Right lobe of liver (tissue), 4 donors: ENCODE measurements around the gene JUP.

ENCODE experiments used
- POLR2A ChIP-seq: fragments of 450-650 bp; IDR thresholded peaks from one replicate; pipeline ENCODE4 v1.6.1; 2017; ENCODE audit warnings: antibody characterized with exemption, mild to moderate bottlenecking
- TF ChIP-seq, protein P1 (sequence below), 4 donors: fragments of 200-600 bp in 3 of 4; fragments of 450-650 bp in 1 of 4; IDR thresholded peaks; one replicate each; pipeline versions ENCODE4 v1.5.1 to v1.8.0; 2016 to 2022; ENCODE audit warnings: antibody characterized with exemption in 4 of 4, mild to moderate bottlenecking in 2 of 4
- donor health status: DM: no; HTN: no; CAD: no.
- donor health status: DM: no; HTN: no; CAD: no.
- donor health status: DM: no; HTN: yes; CAD: no.

DNA sequence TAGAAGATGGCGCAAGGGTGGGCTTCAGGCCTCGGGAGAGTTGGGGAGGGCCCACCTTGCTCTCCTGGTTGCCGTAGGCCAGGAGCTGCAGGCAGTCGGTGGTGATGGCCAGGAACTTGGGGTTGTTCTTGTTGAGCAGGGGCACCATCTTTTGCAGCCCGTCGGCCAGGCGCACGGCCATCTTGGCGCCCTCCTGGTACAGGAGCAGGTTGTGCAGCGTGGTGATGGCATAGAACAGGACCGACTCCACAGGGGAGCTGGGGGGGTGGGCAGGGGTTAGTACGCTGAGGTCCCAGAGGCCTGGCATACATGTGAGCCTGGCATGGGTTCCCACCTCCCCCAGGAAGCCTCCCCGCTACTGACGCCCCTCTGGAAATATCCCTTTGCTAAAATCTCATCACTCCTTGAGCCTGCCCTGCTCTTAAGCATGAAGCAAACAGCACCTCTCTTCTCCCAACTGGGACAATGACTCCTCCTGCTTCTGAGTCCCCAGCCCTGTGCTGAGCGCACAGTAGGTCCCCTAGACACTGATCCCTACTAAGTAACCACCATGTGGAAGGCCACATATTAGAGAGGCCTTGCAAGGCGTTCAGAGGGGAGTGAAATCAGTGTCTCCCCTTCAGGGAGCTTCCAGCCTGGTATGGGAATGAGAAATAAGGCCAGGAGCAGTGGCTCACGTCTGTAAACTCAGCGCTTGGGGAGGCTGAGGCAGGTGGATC, 19.0 kb downstream of the JUP start:
- TF ChIP-seq, protein P1, sequence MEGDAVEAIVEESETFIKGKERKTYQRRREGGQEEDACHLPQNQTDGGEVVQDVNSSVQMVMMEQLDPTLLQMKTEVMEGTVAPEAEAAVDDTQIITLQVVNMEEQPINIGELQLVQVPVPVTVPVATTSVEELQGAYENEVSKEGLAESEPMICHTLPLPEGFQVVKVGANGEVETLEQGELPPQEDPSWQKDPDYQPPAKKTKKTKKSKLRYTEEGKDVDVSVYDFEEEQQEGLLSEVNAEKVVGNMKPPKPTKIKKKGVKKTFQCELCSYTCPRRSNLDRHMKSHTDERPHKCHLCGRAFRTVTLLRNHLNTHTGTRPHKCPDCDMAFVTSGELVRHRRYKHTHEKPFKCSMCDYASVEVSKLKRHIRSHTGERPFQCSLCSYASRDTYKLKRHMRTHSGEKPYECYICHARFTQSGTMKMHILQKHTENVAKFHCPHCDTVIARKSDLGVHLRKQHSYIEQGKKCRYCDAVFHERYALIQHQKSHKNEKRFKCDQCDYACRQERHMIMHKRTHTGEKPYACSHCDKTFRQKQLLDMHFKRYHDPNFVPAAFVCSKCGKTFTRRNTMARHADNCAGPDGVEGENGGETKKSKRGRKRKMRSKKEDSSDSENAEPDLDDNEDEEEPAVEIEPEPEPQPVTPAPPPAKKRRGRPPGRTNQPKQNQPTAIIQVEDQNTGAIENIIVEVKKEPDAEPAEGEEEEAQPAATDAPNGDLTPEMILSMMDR (IDR thresholded peaks at IDR 0.05): no peak
- TF ChIP-seq POLR2A: no peak
